ENCODE measurements around the gene PMM2. TPM values are rescaled to one million over a fixed set of nuclear protein-coding genes. Genes with fewer than 3 reads are reported as not detected.
A peak's percentile ranks its signal among the peaks of the same experiment; 100 is the strongest.

Gene PMM2
- total RNA-seq, 1 experiment from 2014 or later: 58.4 TPM

GRCh38 chr16:8855972-8856371, 58.3 kb downstream of the PMM2 start:
- Histone ChIP-seq H3K4me3 (ENCODE audit: low read depth in 2 of 2, low read length in 2 of 2) (no peak overlapping the region), H3K9me3 (ENCODE audit: control insufficient read depth, insufficient read depth, low read depth, low read length) (no peaks in the 10 kb centered on the region), H3K4me1 (ENCODE audit: control insufficient read depth, insufficient read depth, low read length) (peaks cover 31% of the 10 kb centered on the region), H3K36me3 (ENCODE audit: control insufficient read depth, insufficient read depth, low read length) (peaks cover 2% of the 10 kb centered on the region; the same call in 1 of the 2 replicates), H3K27ac (ENCODE audit: low read length) (peak overlapping the region; percentile 18; the same call in 1 of the 2 replicates), H3K27me3 (ENCODE audit: control insufficient read depth, insufficient read depth, low read length) (no peaks in the 10 kb centered on the region)
- ChIA-PET CTCF (interaction anchor here (0.6 to 1.2 kb wide), 2 partner anchors 8 to 199 kb away, joined by 5 to 8 read pairs; no protein-coding TSS in a partner anchor), POLR2A (interaction anchor here (0.6 kb wide), 1 partner anchor 113 kb away, joined by 5 read pairs; no protein-coding TSS in a partner anchor)
- BruUV-seq (replicated peaks): no TSS peak
- TF ChIP-seq POLR2AphosphoS5 (IDR thresholded peaks at IDR 0.05; ENCODE audit: low read depth, low read length) (no peak), CTCF (IDR thresholded peaks at IDR 0.05) (no peak), TCF7L2 (IDR thresholded peaks at IDR 0.05; ENCODE audit: low read depth, low read length) (no peak), SIN3A (IDR thresholded peaks at IDR 0.05; ENCODE audit: borderline replicate concordance, insufficient read depth, low read depth, low read length) (no peak)
- TF ChIP-seq, protein P1, sequence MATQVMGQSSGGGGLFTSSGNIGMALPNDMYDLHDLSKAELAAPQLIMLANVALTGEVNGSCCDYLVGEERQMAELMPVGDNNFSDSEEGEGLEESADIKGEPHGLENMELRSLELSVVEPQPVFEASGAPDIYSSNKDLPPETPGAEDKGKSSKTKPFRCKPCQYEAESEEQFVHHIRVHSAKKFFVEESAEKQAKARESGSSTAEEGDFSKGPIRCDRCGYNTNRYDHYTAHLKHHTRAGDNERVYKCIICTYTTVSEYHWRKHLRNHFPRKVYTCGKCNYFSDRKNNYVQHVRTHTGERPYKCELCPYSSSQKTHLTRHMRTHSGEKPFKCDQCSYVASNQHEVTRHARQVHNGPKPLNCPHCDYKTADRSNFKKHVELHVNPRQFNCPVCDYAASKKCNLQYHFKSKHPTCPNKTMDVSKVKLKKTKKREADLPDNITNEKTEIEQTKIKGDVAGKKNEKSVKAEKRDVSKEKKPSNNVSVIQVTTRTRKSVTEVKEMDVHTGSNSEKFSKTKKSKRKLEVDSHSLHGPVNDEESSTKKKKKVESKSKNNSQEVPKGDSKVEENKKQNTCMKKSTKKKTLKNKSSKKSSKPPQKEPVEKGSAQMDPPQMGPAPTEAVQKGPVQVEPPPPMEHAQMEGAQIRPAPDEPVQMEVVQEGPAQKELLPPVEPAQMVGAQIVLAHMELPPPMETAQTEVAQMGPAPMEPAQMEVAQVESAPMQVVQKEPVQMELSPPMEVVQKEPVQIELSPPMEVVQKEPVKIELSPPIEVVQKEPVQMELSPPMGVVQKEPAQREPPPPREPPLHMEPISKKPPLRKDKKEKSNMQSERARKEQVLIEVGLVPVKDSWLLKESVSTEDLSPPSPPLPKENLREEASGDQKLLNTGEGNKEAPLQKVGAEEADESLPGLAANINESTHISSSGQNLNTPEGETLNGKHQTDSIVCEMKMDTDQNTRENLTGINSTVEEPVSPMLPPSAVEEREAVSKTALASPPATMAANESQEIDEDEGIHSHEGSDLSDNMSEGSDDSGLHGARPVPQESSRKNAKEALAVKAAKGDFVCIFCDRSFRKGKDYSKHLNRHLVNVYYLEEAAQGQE (IDR thresholded peaks at IDR 0.05; ENCODE audit: insufficient read depth in 1 of 2, low read depth in 2 of 2, low read length in 1 of 2): no peak
- in situ Hi-C loops (cut with HindIII; ENCODE audit: low pct_unique_long_range_greater_than_20kb, low sequenced_read_pairs): no loop called here
- ATAC-seq: no peak
- DNase-seq (ENCODE audit: low read depth, low spot score): no peak
- intact Hi-C loops (cut with micrococcal nuclease; ENCODE audit: unreplicated experiment): no loop called here

DNA sequence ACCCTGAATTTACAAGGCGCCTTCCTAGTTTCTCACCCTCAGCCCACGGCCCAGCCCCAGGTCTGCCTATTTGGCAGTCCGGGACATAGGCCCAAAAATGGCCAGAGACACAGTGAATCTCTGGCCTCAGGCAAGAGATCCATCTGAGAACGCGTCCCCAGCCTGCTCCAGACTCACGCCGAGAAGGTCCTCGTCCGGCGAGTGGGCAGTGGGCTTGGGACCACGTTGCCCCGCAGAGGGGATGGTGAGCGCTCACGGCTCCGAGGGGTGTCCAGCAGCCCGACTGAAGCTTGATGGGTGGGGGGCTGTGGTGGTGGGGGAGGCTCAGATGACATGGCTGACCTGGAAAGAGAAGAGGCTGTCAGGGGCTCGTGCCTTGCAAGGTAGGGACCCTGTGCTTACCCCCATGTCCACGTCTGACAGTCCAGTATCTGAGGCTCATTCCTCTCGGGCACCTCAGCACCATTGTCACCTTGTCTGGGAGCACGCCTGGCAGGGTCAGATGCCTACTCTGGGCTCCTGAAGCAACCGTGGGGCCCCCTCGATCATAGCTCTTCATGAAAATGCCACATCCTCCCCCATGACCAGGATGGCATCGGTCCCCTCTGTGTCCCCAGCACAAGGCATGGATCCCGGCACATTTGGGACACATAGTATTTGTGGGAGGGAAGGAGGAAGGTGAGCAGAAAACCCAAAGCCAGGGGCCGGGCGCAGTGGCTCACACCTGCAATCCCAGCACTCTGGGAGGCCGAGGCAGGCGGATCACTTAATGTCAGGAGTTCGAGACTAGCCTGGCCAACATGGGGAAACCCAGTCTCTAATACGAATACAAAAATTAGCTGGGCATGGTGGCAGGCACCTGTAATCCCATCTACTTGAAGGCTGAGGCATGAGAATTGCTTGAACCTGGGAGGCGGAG, 61.6 kb downstream of the PMM2 start:
- Histone ChIP-seq H3K9me3 (ENCODE audit: control insufficient read depth, insufficient read depth, low read depth, low read length) (no peaks in the 10 kb centered on the region), H3K27ac (ENCODE audit: low read length) (peak overlapping the region; percentile 86), H3K4me1 (ENCODE audit: control insufficient read depth, insufficient read depth, low read length) (peaks cover 60% of the 10 kb centered on the region), H3K4me3 (ENCODE audit: low read depth in 2 of 2, low read length in 2 of 2) (no peak overlapping the region), H3K36me3 (ENCODE audit: control insufficient read depth, insufficient read depth, low read length) (no peaks in the 10 kb centered on the region), H3K27me3 (ENCODE audit: control insufficient read depth, insufficient read depth, low read length) (no peaks in the 10 kb centered on the region)
- intact Hi-C loops (cut with micrococcal nuclease; ENCODE audit: unreplicated experiment): no loop called here
- no peak for DNase-seq (ENCODE audit: low read depth, low spot score)
- no TSS peak for BruUV-seq (replicated peaks)
- TF ChIP-seq POLR2AphosphoS5 (IDR thresholded peaks at IDR 0.05; ENCODE audit: low read depth, low read length) (no peak), SIN3A (IDR thresholded peaks at IDR 0.05; ENCODE audit: borderline replicate concordance, insufficient read depth, low read depth, low read length) (no peak), CTCF (IDR thresholded peaks at IDR 0.05) (no peak), TCF7L2 (IDR thresholded peaks at IDR 0.05; ENCODE audit: low read depth, low read length) (no peak)
- TF ChIP-seq, protein P1 (IDR thresholded peaks at IDR 0.05; ENCODE audit: insufficient read depth in 1 of 2, low read depth in 2 of 2, low read length in 1 of 2): no peak
- POLR2A ChIA-PET: no interaction called here
- CTCF ChIA-PET: no interaction called here
- ATAC-seq: no peak
- in situ Hi-C loops (cut with HindIII; ENCODE audit: low pct_unique_long_range_greater_than_20kb, low sequenced_read_pairs): no loop called here
